HepG2 (cell line): ENCODE measurements around the gene EEPD1. TPM values are rescaled to one million over a fixed set of nuclear protein-coding genes. Genes with fewer than 3 reads are reported as not detected.

Source experiments
- ATAC-seq: fragments of 200-7000 bp; cut with Tn5 transposase; 3 replicates; pipeline ENCODE4 v1.9.1; 2020; ENCODE audit warnings: mild to moderate bottlenecking, moderate library complexity
- BruUV-seq: library from RNA; stranded (reverse); fragments of 400-500 nt; replicated peaks from 2 replicates; lab custom pipeline; 2021; lab: Mats Ljungman, UMichigan
- CTCF ChIA-PET: fragments of 300-600 bp; formaldehyde crosslinking; extraction: SDS; loops from one replicate; lab custom pipeline; 2021; ENCODE audit warnings: low total read pairs, inconsistent platforms, low intra/inter-chr PET ratio; lab: Yijun Ruan, JAX
- POLR2A ChIA-PET: fragments of 350-600 bp; sonication (Branson Sonifier 250); formaldehyde crosslinking; loops from one replicate; lab custom pipeline; 2020; ENCODE audit warnings: antibody characterized with exemption, inconsistent platforms; lab: Yijun Ruan, JAX
- DNase-seq: peaks from one replicate; pipeline ENCODE4 v3.0.0-alpha.2; 2015; ENCODE audit warnings: low spot score
- FAIRE-seq: peaks from 3 replicates; lab custom pipeline; 2011; peaks lifted over from hg19 to GRCh38; lab: Jason Lieb, UNC
- H2AFZ ChIP-seq: one replicate; pipeline ENCODE4 v1.6.1; 2011; ENCODE audit warnings: low read length, inconsistent platforms
- H3K27ac ChIP-seq: fragments of 300-600 bp; 3 replicates; pipeline ENCODE4 v1.8.0; 2011; ENCODE audit warnings: mixed run types, mild to moderate bottlenecking, mixed read lengths, low read length, inconsistent platforms; ENCODE audit not compliant: insufficient read depth; ENCODE audit errors: extremely low read length
- H3K27me3 ChIP-seq, 2 experiments: fragments of 200-600 bp in 1 of 2; 2 replicates in 1 of 2; 3 replicates in 1 of 2; pipeline versions ENCODE4 v1.6.0 to v1.8.0; 2011; ENCODE audit warnings: low read length in 2 of 2, mild to moderate bottlenecking in 2 of 2, moderate library complexity in 2 of 2, inconsistent platforms in 1 of 2; ENCODE audit not compliant: insufficient read depth in 2 of 2, control insufficient read depth in 1 of 2
- H3K36me3 ChIP-seq, 2 experiments: fragments of 200-600 bp in 1 of 2; replicated peaks in 1 of 2; 2 replicates in 1 of 2; 3 replicates in 1 of 2; pipeline versions ENCODE4 v1.5.1 to v1.8.0; 2011; ENCODE audit warnings: low read length in 2 of 2, inconsistent platforms in 1 of 2; ENCODE audit not compliant: insufficient read depth in 2 of 2, control insufficient read depth in 1 of 2
- H3K4me1 ChIP-seq: 2 replicates; pipeline ENCODE4 v1.5.1; 2012; ENCODE audit warnings: low read length, inconsistent platforms; ENCODE audit not compliant: insufficient read depth
- H3K4me2 ChIP-seq: 2 replicates; pipeline ENCODE4 v1.6.0; 2011; ENCODE audit warnings: low read depth, low read length, inconsistent platforms
- H3K4me3 ChIP-seq, 3 experiments: fragments of 200-600 bp in 1 of 3; sonication (generic), shearing (Covaris generic) in 1 of 3; replicated peaks in 1 of 3; 2 replicates each; pipeline ENCODE4 v1.5.1; 2011 to 2016; ENCODE audit warnings: low read length in 3 of 3, inconsistent platforms in 2 of 3, low read depth in 2 of 3, mild to moderate bottlenecking in 2 of 3, control low read depth in 1 of 3, mixed read lengths in 1 of 3; ENCODE audit not compliant: insufficient read depth in 1 of 3
- H3K79me2 ChIP-seq: one replicate; pipeline ENCODE4 v1.6.1; 2011; ENCODE audit warnings: low read length, inconsistent platforms; ENCODE audit not compliant: insufficient read depth
- H3K9ac ChIP-seq: 2 replicates; pipeline ENCODE4 v1.6.0; 2011; ENCODE audit warnings: mild to moderate bottlenecking, low read depth, low read length, inconsistent platforms; ENCODE audit not compliant: insufficient read depth
- H3K9me3 ChIP-seq: 2 replicates; pipeline ENCODE4 v1.5.1; 2012; ENCODE audit warnings: mild to moderate bottlenecking, low read length
- H4K20me1 ChIP-seq: 2 replicates; pipeline ENCODE4 v1.6.0; 2011; ENCODE audit warnings: inconsistent platforms, mild to moderate bottlenecking, low read length, moderate library complexity; ENCODE audit not compliant: insufficient read depth
- AKNA ChIP-seq: sonication (generic); formaldehyde crosslinking; IDR thresholded peaks from 2 replicates; pipeline ENCODE4 v1.4.0; 2020; ENCODE audit warnings: missing genetic modification reagents, borderline replicate concordance
- IRF2 ChIP-seq: IDR thresholded peaks from 2 replicates; pipeline ENCODE4 v1.6.1; 2018; ENCODE audit warnings: missing genetic modification reagents, missing compliant biosample characterization
- PAF1 ChIP-seq: IDR thresholded peaks from 2 replicates; pipeline ENCODE4 v1.6.1; 2016; ENCODE audit warnings: missing genetic modification reagents, missing compliant biosample characterization
- SRF ChIP-seq: IDR thresholded peaks from 2 replicates; pipeline ENCODE4 v1.6.1; 2011; ENCODE audit warnings: mild to moderate bottlenecking, low read depth, low read length, moderate library complexity
- ZNF207 ChIP-seq: fragments of 450-650 bp; IDR thresholded peaks from 2 replicates; pipeline ENCODE4 v1.6.1; 2016; ENCODE audit warnings: antibody characterized with exemption, borderline replicate concordance
- ZNF335 ChIP-seq: sonication (generic); formaldehyde crosslinking; IDR thresholded peaks from 2 replicates; pipeline ENCODE4 v1.4.0; 2020; ENCODE audit warnings: missing genetic modification reagents
- ZSCAN30 ChIP-seq: sonication (generic); formaldehyde crosslinking; IDR thresholded peaks from 2 replicates; pipeline ENCODE4 v1.5.0; 2020; ENCODE audit warnings: mild to moderate bottlenecking, missing genetic modification reagents
- WGBS: methylation state at CpG from one replicate; pipeline ENCODE4 v1.1.6; 2017; ENCODE audit warnings: low lambda C conversion rate; 5-methylcytosine and 5-hydroxymethylcytosine counted together
- in situ Hi-C: cut with HindIII; loops from 2 replicates; pipeline ENCODE4 v1.10.0; 2017; ENCODE audit warnings: low pct_unique_long_range_greater_than_20kb; ENCODE audit not compliant: extremely low pct_ligation_motif_present
- intact Hi-C: fragments of 100-400 bp; cut with micrococcal nuclease; formaldehyde crosslinking; loops from one replicate; pipeline ENCODE4 v1.10.0; 2022; ENCODE audit not compliant: unreplicated experiment
- polyA plus RNA-seq, 8 experiments: library from polyadenylated mRNA; depleted of rRNA in 3 of 8; stranded (reverse) in 7 of 8; unstranded in 1 of 8; fragments of >200 nt; fragmentation: Illumina TruSeq in 4 of 8; extraction: Trizol in 4 of 8; gene quantifications; 2 replicates each; pipeline versions ENCODE4 v1.2.1 to v1.2.3, GENCODE V29; 2011 to 2016; ENCODE audit warnings: low read depth in 4 of 8, missing spikeins in 1 of 8, mixed read lengths in 1 of 8; ENCODE audit not compliant: insufficient read depth in 1 of 8
- total RNA-seq, 5 experiments: library from RNA; depleted of rRNA; stranded (reverse); fragments of >200 nt; fragmentation: Illumina TruSeq; extraction: Trizol; gene quantifications; 2 replicates each; pipeline ENCODE4 v1.2.3, GENCODE V29; 2016; ENCODE audit warnings: low read depth in 1 of 5

EEPD1 gene
- total and polyA plus RNA-seq, 2 of the 13 experiments (the other 11 are each of a cell fraction or from before 2014, with no cell fraction given): 10.1 to 16.4 TPM

GRCh38 chr7:36314491-36314890 lies 161.4 kb downstream of the EEPD1 start:
- TF ChIP-seq ZNF335 (CRISPR knock-in tag): no peak
- TF ChIP-seq SRF: no peak
- no peak for TF ChIP-seq PAF1 (CRISPR knock-in tag)
- no peak for TF ChIP-seq AKNA (CRISPR knock-in tag)
- TF ChIP-seq ZSCAN30 (CRISPR knock-in tag): no peak
- TF ChIP-seq ZNF207: no peak
- TF ChIP-seq IRF2 (CRISPR knock-in tag): no peak
- no peaks in the 10 kb centered on the region for H3K9me3 ChIP-seq
- H3K9ac ChIP-seq: no peak overlapping the region
- H3K36me3 ChIP-seq: no peaks in the 10 kb centered on the region
- no peak for DNase-seq
- POLR2A ChIA-PET: no interaction called here
- ATAC-seq: no peak
- no peak for FAIRE-seq
- H3K4me1 ChIP-seq: peaks cover 47% of the 10 kb centered on the region
- no peaks in the 10 kb centered on the region for H4K20me1 ChIP-seq
- peaks cover 5 to 8% of the 10 kb centered on the region in 2 experiments; a peak in 2 of 5 replicates for H3K27me3 ChIP-seq
- in situ Hi-C loops (loop anchor here (25.0 kb wide), 1 partner anchor 602 kb away; no protein-coding TSS in a partner anchor), intact Hi-C loops (no loop called here)
- no peak overlapping the region for H3K4me3 ChIP-seq
- WGBS: no CpG with 5 or more reads among the region's 2 CpGs
- H3K79me2 ChIP-seq: no peaks in the 10 kb centered on the region
- no peak overlapping the region for H2AFZ ChIP-seq
- H3K4me2 ChIP-seq: no peak overlapping the region
- BruUV-seq: no TSS peak
- H3K27ac ChIP-seq: no peak overlapping the region
- CTCF ChIA-PET: no interaction called here
